ENCODE data around the gene ANGPTL5.
"Not testable (repeated sequence)": the region's sequence is repeated elsewhere in the genome, so short reads cannot be mapped to it uniquely, and the experiment has no call there.

The ANGPTL5 gene
- total RNA-seq, result 0 reads per million in 3 experiments

GRCh38 chr11:101916422-101916821, at the start of gene ANGPTL5:
Gene ANGPTL5, minus strand, starts transcription at chr11:101916522. Its CDS starts 8,613 bp downstream, at chr11:101907909.
- DNase-seq, result no peak

DNA sequence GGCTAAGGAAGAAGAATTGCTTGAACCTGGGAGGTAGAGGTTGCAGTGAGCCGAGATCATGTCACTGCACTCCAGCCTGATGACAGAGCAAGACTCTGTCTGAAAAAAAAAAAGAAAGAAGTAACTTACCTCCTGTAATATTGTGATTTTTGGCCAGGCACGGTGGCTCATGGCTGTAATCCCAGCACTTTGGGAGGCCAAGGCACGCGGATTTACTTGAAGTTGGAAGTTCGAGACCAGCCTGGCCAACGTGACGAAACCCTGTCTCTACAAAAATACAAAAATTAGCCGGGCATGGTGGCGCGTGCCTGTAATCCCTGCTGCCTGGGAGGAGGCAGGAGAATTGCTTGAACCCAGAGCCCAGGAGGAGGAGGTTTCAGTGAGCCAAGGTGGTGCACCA, 47.9 kb upstream of the ANGPTL5 start:
- not testable (repeated sequence) for DNase-seq

DNA sequence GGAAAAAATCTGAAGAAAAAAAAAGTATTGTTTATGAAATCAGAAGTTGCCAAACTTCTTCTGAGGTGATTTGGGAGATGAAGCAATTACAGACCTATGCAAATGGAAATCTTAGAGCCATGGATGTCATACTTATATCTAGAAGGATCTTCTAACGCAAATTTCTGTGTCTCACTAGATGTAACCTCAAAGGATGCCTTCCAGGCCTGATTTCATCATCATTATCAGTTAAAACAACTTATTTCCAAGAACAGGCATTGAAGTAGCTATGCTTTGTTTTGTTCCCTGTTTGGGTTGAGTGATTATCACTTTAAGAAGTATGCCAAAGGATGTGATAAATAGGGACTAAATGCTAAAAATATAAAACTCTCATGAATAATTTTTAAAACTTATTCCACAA, 43.9 kb upstream of the ANGPTL5 start:
- no peak for DNase-seq

DNA sequence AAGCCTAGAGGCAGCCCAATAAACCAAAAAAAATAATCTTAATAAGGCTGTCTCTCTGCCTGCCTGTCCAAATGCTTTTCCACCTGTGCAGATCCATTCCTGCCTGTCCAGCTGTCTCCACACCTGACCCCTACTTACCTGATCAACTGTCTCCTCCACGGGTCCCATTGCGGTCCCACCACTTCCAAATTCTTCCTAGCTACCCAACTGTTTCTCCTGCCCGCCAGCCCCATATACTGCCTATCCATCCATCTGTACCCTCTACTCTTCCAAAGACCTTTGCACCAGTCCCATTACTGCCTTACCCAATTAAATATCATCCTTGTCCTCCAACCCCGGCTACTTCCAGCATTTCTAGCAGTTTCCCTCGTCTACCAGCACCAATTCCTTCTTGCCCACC, 39.4 kb upstream of the ANGPTL5 start:
- DNase-seq, result no peak

- no peak for DNase-seq
Measured at GRCh38 chr11:101955278-101955677, 39.0 kb upstream of the ANGPTL5 start.

GRCh38 chr11:101949680-101950220, 33.4 kb upstream of the ANGPTL5 start:
- DNase-seq, result no peak

GRCh38 chr11:101945448-101945847, 29.1 kb upstream of the ANGPTL5 start:
- no peak for DNase-seq

DNA sequence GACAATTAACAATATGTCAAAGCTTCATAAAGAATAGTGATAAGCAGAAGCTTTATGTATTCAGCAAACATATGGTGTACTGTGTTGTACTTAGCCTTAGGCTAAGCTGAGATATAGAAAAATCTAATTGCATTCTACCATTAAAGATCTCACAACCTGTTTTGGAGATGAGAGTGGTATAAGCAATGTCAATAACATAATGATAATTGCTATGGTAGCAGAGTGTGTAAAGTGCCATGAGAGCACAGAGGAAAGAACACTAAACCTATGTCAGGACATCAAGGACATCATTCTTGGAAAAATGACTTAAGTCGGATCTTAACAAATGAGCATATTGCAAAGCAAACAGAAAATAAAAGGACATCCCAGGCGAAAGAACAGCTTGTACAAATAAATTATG, 28.6 kb upstream of the ANGPTL5 start:
- DNase-seq, result no peak

DNA sequence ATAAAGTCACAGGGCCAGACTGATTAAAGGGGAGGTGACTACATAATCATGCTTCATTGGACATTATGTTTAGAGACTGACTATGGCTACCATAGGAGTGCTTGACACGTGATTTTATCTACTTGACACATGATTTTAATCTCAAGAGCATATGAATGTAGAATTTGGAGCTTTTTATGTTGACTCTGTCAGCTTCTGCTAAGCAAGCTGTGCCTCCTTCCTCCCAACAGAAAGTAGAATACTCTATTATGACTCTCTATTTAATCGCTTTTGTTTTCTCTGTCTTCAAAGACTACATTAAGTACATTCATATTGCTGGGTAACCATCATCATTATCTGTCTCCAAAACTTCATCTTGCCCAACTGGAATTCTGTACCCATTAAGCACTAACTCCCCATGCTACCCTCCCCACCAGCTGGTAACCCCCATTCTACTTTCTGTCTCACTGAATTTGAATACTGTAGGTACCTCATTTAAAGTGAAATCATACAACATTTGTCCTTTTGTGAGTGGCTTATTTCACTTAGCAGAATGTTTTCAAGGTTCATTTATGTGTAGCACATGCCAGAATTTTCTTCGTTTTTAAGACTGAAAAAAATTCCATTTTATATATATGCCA, 24.7 kb upstream of the ANGPTL5 start:
- no peak for DNase-seq

GRCh38 chr11:101931692-101932091, 15.4 kb upstream of the ANGPTL5 start:
- DNase-seq, result no peak

- no peak for DNase-seq
Measured at GRCh38 chr11:101929294-101929915, 13.1 kb upstream of the ANGPTL5 start.

DNA sequence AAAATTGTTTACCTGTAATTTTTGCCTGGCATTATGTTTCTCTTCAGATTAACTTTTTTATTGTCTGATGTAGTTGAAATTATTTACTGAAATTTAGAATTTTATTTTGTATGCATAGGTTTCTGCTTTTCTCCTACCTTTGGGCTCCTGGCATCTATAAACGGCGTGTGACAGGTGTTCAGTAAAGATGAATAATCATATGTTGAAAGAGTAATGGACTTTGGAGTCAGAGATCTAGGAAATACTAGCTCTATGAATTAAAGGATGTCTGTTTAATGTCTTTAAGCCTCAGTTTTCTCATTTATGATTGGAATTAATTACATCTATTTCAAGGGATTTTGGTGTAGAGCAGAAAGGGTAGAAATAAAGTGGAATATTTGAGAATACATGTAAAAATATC, 7.2 kb upstream of the ANGPTL5 start:
- DNase-seq, result no peak

GRCh38 chr11:101920992-101921391, 4.7 kb upstream of the ANGPTL5 start:
- DNase-seq, result no peak

DNA sequence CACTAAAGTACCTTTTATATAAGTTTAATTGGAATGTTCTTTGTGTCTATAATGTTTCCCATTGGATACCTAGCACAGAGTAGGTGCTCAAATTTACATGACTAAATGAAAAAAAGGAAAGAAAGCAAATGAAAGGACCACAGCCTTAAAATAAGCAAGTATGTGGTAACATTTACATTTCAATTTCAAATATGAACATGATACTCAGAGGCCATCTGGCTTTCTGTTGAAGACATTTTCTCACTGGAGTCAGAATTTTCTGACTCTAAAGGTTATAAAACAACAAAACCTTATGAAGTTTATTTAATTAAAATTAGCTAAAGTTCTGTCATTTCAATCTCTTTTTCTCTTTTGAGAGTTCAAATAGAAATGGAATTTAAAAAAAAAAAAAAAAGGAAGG, 904 bp upstream of the ANGPTL5 start:
- no peak for DNase-seq

- DNase-seq, result no peak
Measured at GRCh38 chr11:101915791-101916291, 481 bp downstream of the ANGPTL5 start.

- DNase-seq, result peak; percentile 92
Measured at GRCh38 chr11:101914738-101915426, 1.4 kb downstream of the ANGPTL5 start, which contains the start of gene CEP126. Gene CEP126, plus strand, starts transcription at chr11:101915010. Its CDS starts 275 bp downstream, at chr11:101915285.

- DNase-seq, result no peak
Measured at GRCh38 chr11:101914341-101914737, 2.0 kb downstream of the ANGPTL5 start.

- DNase-seq, result no peak
Measured at GRCh38 chr11:101913656-101914055, 2.7 kb downstream of the ANGPTL5 start.

GRCh38 chr11:101912823-101913284, 3.5 kb downstream of the ANGPTL5 start:
- DNase-seq, result no peak

DNA sequence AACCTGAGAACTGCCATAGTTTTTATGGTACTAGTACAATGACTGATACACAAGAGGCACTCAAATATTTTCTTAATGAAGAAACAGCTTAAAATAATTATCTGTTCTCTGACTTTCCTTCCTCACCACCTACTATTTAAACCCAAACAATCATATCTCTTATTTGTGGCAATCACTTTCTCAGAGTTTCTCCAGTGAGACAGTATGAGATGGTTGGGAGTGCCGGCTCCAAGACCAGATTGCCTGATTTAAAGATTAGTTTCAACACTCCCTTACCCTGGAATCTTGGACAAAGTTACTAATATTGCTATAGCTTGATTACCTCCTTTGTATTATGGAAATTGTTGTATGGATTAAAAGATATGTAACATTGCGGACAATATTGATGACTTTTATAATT, 7.2 kb downstream of the ANGPTL5 start:
- DNase-seq, result no peak

DNA sequence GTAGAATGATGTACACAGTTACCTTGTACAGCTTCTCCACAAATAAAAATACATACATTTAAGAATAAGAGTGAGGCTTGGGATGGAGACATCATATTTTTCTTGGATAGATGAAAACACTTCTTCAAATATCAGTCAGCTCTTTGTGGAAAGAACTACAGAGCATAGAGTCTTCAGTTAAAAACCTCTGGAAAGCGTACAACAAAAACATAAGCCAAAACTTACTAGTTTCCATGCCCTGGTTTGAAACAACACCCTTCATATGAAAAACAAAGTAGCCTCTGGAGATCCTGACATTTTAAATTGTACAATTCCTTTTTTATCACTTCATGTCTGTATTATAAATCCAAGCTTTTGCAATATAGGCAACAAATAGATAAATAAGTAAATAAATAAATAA, 8.5 kb downstream of the ANGPTL5 start:
- no peak for DNase-seq

DNA sequence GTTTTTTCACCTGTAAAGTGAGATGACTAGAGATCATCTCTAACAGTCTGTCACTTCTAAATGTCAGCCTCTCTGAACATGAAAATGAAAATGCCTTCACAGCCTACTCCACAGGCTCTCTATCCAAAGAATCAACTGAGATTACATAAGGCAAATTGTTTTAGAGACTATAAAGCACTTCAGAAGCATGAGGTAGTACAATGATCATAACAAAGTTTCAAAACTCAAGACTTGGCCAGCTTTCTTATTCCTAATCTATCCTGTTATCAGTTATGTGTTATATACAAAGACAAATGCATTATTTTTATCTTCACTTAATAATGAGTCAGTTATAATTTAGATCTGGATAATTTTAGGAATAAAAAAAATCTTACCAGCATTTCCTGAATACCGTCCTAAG, 21.8 kb downstream of the ANGPTL5 start:
- no peak for DNase-seq

DNA sequence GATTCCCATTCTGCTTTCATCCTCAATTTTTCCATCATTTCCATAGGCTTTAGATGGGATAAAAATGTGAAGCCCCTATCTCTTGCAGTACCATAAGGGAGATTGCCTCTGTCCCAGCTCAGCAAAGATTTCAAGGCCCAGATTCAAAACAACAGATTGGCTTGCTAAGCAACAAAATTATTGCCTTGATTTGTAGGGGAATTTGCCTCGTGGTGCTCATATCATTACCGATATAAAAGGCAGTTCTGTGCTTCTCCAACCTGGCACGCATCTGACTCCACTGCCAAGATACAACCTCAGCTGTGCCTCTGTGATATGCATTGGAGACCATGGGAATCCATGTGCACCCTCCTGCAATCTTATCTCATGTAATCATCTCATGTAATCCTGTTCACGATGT, 26.6 kb downstream of the ANGPTL5 start:
- no peak for DNase-seq

GRCh38 chr11:101885631-101886030, 30.7 kb downstream of the ANGPTL5 start:
- no peak for DNase-seq
